Stimulated activated effector memory CD8-positive, alpha-beta T cell treated with anti-CD3 and anti-CD28 coated beads, Interleukin-12 subunit alpha, Interleukin-12 subunit beta, amount 100 ng/mL, for 72 hours (primary cell): ENCODE data around the gene PKMYT1.

Experiments used
- ATAC-seq: fragments of 150-1000 bp; cut with Tn5 transposase; 2 replicates; pipeline ENCODE4 v1.10.0; 2021
- DNase-seq, 2 donors: peaks; one replicate each; pipeline ENCODE4 v3.0.0; 2021 to 2022; ENCODE audit warnings: low spot score in 2 of 2
- H3K27ac Mint-ChIP-seq: one replicate; pipeline ENCODE4 v1.8.0; 2022; ENCODE audit warnings: mild to moderate bottlenecking, mixed read lengths
- H3K36me3 Mint-ChIP-seq: one replicate; pipeline ENCODE4 v1.8.0; 2022; ENCODE audit warnings: mild to moderate bottlenecking, mixed read lengths
- H3K4me1 Mint-ChIP-seq: one replicate; pipeline ENCODE4 v1.8.0; 2022; ENCODE audit warnings: mixed read lengths
- H3K4me3 Mint-ChIP-seq: one replicate; pipeline ENCODE4 v1.8.0; 2022; ENCODE audit warnings: mild to moderate bottlenecking, mixed read lengths
- H3K9me3 Mint-ChIP-seq: one replicate; pipeline ENCODE4 v1.8.0; 2022; ENCODE audit warnings: mixed read lengths

The PKMYT1 gene

GRCh38 chr16:2980227-2981176 lies at the start of gene PKMYT1:
TSS of gene PKMYT1 (minus strand) at chr16:2980446. CDS start at chr16:2979657, 789 bp downstream.
- ATAC-seq = peak; percentile 85
- Mint-ChIP-seq H3K27ac (peak within 1 kb of the TSS; percentile 90), H3K4me1 (peaks cover 26% of the 10 kb centered on the region), H3K9me3 (no peaks in the 10 kb centered on the region), H3K36me3 (peaks cover 53% of the 10 kb centered on the region), H3K4me3 (peak within 1 kb of the TSS; percentile 81)
- DNase-seq = peak; percentile 99

- peak overlapping the region; percentile 74 for H3K27ac Mint-ChIP-seq
- peak overlapping the region; percentile 81 for H3K4me3 Mint-ChIP-seq
- peak in 1 of 2 donors; percentile 54 for DNase-seq
- no peaks in the 10 kb centered on the region for H3K9me3 Mint-ChIP-seq
- peaks cover 45% of the 10 kb centered on the region for H3K36me3 Mint-ChIP-seq
- peaks cover 54% of the 10 kb centered on the region for H3K4me1 Mint-ChIP-seq
- peak; percentile 78 for ATAC-seq
Observed at GRCh38 chr16:3029491-3030221, 49.4 kb upstream of the PKMYT1 start.

GRCh38 chr16:3028716-3029319 lies 48.6 kb upstream of the PKMYT1 start:
- peak overlapping the region; percentile 81 for H3K4me3 Mint-ChIP-seq
- peak overlapping the region; percentile 74 for H3K27ac Mint-ChIP-seq
- ATAC-seq (no peak), DNase-seq (no peak)
- H3K9me3 Mint-ChIP-seq = no peaks in the 10 kb centered on the region
- peaks cover 61% of the 10 kb centered on the region for H3K4me1 Mint-ChIP-seq
- peaks cover 52% of the 10 kb centered on the region for H3K36me3 Mint-ChIP-seq

GRCh38 chr16:3027983-3028715 lies 47.9 kb upstream of the PKMYT1 start:
- peaks cover 59% of the 10 kb centered on the region for H3K36me3 Mint-ChIP-seq
- DNase-seq = peak; percentile 88 to 90
- peak overlapping the region; percentile 81 for H3K4me3 Mint-ChIP-seq
- no peaks in the 10 kb centered on the region for H3K9me3 Mint-ChIP-seq
- H3K4me1 Mint-ChIP-seq = peaks cover 66% of the 10 kb centered on the region
- H3K27ac Mint-ChIP-seq = peak overlapping the region; percentile 74
- peak; percentile 41 for ATAC-seq

GRCh38 chr16:3027489-3027795 lies 47.2 kb upstream of the PKMYT1 start:
- peaks cover 66% of the 10 kb centered on the region for H3K4me1 Mint-ChIP-seq
- H3K36me3 Mint-ChIP-seq = peaks cover 64% of the 10 kb centered on the region
- ATAC-seq (no peak), DNase-seq (no peak)
- peak overlapping the region; percentile 81 for H3K4me3 Mint-ChIP-seq
- H3K9me3 Mint-ChIP-seq = no peaks in the 10 kb centered on the region
- no peak overlapping the region for H3K27ac Mint-ChIP-seq

- no peak overlapping the region for H3K27ac Mint-ChIP-seq
- DNase-seq (no peak), ATAC-seq (no peak)
- no peak overlapping the region for H3K4me3 Mint-ChIP-seq
- H3K4me1 Mint-ChIP-seq = peaks cover 68% of the 10 kb centered on the region
- H3K36me3 Mint-ChIP-seq = peaks cover 70% of the 10 kb centered on the region
- no peaks in the 10 kb centered on the region for H3K9me3 Mint-ChIP-seq
Observed at GRCh38 chr16:3026609-3027488, 46.6 kb upstream of the PKMYT1 start.

- Mint-ChIP-seq H3K36me3 (peaks cover 78% of the 10 kb centered on the region), H3K27ac (no peak overlapping the region), H3K9me3 (no peaks in the 10 kb centered on the region), H3K4me1 (peaks cover 75% of the 10 kb centered on the region), H3K4me3 (no peak overlapping the region)
- ATAC-seq (no peak), DNase-seq (no peak)
Observed at GRCh38 chr16:3026003-3026378, 45.7 kb upstream of the PKMYT1 start.

- Mint-ChIP-seq H3K4me1 (peaks cover 72% of the 10 kb centered on the region), H3K4me3 (peak overlapping the region; percentile 78), H3K9me3 (no peaks in the 10 kb centered on the region), H3K27ac (no peak overlapping the region), H3K36me3 (peaks cover 85% of the 10 kb centered on the region)
- no peak for DNase-seq
- no peak for ATAC-seq
Observed at GRCh38 chr16:3025032-3026002, 45.1 kb upstream of the PKMYT1 start.

GRCh38 chr16:3023669-3024478 lies 43.6 kb upstream of the PKMYT1 start, which contains the start of the genes HCFC1R1 and THOC6:
TSS of gene HCFC1R1 (minus strand) at chr16:3023942. CDS start at chr16:3023941, 1 bp downstream.
TSS of gene THOC6 (plus strand) at chr16:3024035. CDS start at chr16:3024327, 292 bp downstream.
- DNase-seq (peak; percentile 89 to 98), ATAC-seq (peak; percentile 86)
- Mint-ChIP-seq H3K9me3 (no peaks in the 10 kb centered on the region), H3K4me3 (peak within 1 kb of the TSS; percentile 78), H3K36me3 (peaks cover 85% of the 10 kb centered on the region), H3K27ac (peak within 1 kb of the TSS; percentile 91), H3K4me1 (peaks cover 68% of the 10 kb centered on the region)

- peak overlapping the region; percentile 78 for H3K4me3 Mint-ChIP-seq
- peak overlapping the region; percentile 91 for H3K27ac Mint-ChIP-seq
- ATAC-seq (no peak), DNase-seq (no peak)
- H3K36me3 Mint-ChIP-seq = peaks cover 83% of the 10 kb centered on the region
- peaks cover 63% of the 10 kb centered on the region for H3K4me1 Mint-ChIP-seq
- no peaks in the 10 kb centered on the region for H3K9me3 Mint-ChIP-seq
Observed at GRCh38 chr16:3023415-3023668, 43.1 kb upstream of the PKMYT1 start.

- Mint-ChIP-seq H3K4me1 (peaks cover 59% of the 10 kb centered on the region), H3K36me3 (peaks cover 82% of the 10 kb centered on the region), H3K4me3 (peak overlapping the region; percentile 78), H3K27ac (peak overlapping the region; percentile 91), H3K9me3 (no peaks in the 10 kb centered on the region)
- no peak for DNase-seq
- ATAC-seq = no peak
Observed at GRCh38 chr16:3022684-3023414, 42.6 kb upstream of the PKMYT1 start.

- DNase-seq (peak; percentile 77 to 88), ATAC-seq (peak; percentile 52)
- Mint-ChIP-seq H3K4me1 (peaks cover 59% of the 10 kb centered on the region), H3K4me3 (peak overlapping the region; percentile 78), H3K9me3 (no peaks in the 10 kb centered on the region), H3K36me3 (peaks cover 77% of the 10 kb centered on the region), H3K27ac (peak overlapping the region; percentile 91)
Observed at GRCh38 chr16:3022208-3022683, 42.0 kb upstream of the PKMYT1 start.
